Fibroblast of villous mesenchyme (primary cell): ENCODE measurements around the gene SLX4IP. TPM values are rescaled to one million over a fixed set of nuclear protein-coding genes. Genes with fewer than 3 reads are reported as not detected.

ENCODE experiments used
- DNase-seq: peaks from one replicate; pipeline ENCODE4 v3.0.0-alpha.2; 2010; ENCODE audit warnings: low read depth
- H3K4me3 ChIP-seq: 2 replicates; pipeline ENCODE4 v1.5.1; 2011; ENCODE audit warnings: low read depth, mild to moderate bottlenecking, low read length
- total RNA-seq: library from RNA; depleted of rRNA; stranded (reverse); fragments of >200 nt; gene quantifications from 2 replicates; pipeline ENCODE4 v1.2.3, GENCODE V29; 2012
- TF ChIP-seq, protein P1 (sequence below): IDR thresholded peaks from 2 replicates; pipeline ENCODE4 v1.5.1; 2012; ENCODE audit warnings: low read depth, mild to moderate bottlenecking, low read length; ENCODE audit not compliant: insufficient read depth

SLX4IP gene
- total RNA-seq, 1 donor, result 5.6 TPM

DNA sequence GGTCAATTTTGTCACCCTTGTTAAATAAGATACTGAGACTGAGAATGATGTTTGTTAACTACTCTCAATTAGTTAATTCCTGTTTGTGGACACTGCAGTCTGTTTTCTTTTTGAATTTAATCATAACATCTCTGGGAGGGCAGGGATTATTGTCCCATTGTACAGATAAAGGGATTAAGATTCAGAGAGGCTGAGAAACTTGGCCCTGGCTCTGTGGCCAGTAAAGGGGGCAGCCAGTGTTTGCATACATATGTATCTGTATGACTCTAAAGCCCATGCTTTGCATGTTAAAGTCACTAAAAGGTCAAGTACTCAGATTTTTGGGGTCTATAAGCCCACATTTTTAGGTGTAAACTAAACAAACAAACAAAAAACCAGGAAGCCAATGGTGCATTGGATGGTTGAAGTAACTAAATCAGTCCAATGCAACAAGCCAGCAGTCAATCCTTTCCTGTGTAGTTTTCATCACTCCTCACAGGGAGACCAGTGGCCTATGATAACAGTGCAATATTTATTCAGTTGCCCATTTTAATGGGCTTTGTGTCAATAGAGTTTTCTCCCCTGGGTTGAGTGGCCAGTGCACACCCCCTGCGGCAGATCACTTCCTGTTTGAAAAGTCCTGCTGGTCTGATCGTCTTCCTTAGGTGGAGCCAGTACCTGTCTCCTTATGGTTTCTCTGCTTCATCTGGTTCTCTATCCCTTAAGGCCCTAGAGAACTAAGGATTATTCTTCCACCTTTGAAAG is 106.7 kb downstream of the SLX4IP start:
- H3K4me3 ChIP-seq, result no peak overlapping the region
- no peak for DNase-seq
- TF ChIP-seq, protein P1, sequence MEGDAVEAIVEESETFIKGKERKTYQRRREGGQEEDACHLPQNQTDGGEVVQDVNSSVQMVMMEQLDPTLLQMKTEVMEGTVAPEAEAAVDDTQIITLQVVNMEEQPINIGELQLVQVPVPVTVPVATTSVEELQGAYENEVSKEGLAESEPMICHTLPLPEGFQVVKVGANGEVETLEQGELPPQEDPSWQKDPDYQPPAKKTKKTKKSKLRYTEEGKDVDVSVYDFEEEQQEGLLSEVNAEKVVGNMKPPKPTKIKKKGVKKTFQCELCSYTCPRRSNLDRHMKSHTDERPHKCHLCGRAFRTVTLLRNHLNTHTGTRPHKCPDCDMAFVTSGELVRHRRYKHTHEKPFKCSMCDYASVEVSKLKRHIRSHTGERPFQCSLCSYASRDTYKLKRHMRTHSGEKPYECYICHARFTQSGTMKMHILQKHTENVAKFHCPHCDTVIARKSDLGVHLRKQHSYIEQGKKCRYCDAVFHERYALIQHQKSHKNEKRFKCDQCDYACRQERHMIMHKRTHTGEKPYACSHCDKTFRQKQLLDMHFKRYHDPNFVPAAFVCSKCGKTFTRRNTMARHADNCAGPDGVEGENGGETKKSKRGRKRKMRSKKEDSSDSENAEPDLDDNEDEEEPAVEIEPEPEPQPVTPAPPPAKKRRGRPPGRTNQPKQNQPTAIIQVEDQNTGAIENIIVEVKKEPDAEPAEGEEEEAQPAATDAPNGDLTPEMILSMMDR, result no peak

DNA sequence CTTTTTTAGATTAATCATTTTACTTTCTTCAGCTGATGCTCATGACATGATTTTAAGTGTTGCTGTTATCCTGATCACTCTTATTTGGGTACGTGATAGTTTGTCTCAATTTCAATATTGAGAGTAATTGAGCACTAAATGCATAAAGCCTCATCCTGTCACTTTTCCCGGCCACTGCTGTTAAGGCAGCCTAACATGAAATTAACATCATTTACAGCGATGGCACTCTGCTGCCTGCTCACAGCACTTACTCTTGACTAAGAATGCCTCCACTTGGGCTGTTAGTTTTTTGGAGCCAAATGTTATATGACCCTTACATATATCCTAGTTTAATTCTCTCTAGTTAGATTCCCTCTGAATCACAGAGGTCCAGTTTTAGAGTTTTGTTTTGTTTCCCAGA is 107.3 kb downstream of the SLX4IP start:
- no peak for DNase-seq
- H3K4me3 ChIP-seq, result no peak overlapping the region
- TF ChIP-seq, protein P1, result no peak

DNA sequence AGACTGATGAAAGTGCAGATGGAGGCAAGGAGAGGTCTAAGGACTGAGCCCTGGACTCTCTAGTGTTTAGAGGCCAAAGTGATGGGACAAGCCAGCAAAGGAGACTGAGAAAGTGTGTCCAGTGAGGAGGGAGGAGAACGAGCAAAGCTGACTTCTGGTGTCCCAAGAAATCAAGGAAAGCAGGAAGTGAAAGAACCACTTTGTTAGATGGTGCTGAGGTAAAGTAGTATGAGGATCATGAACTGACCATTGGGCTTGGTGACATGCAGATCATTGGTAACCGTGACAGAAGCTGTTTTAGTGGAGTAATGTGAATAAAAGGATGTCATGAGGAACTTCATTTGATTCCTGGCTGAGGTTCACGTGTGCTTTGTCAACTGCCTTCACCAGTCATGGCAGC is 108.4 kb downstream of the SLX4IP start:
- H3K4me3 ChIP-seq, result no peak overlapping the region
- TF ChIP-seq, protein P1, result no peak
- DNase-seq, result no peak

DNA sequence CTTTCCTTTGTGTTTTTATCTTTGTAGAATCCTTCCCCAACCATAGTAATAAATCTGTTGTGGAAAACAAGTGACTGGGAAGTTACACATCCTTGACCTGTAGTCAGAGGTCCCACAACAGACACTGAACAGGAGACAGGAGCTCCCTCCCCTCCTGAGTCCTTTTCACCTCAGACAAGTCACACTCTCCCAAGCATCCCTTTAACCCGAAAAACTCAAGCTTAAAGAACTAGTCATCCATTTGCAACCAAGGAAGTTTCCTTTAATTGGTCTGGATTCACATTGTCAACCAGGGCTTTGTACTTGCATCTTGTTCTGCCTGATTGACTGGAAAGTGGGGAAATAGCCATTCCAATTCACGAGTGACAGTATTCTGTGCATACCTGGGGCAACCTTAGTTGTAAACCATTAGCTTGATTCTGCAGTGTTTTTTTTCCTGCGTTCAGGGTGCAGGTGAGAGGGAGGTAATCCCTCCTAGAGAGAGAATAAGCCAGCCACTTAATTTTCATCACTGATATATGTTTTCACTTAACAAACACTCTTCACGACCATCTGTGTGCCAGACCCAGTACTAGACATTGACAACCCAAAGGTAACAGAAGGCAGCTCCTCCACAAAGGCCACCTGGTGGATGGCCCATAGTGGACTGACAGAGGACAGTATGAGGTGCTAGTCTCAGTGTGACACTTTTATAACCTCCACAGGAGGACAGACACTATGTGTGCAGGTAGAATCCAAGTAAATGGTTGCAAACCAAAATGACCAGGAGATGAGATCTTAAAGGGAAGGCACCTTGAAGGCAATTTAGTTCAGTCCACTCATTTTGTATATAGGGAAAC is 112.4 kb downstream of the SLX4IP start:
- DNase-seq, result peak; percentile 84
- no peak overlapping the region for H3K4me3 ChIP-seq
- TF ChIP-seq, protein P1, result no peak

DNA sequence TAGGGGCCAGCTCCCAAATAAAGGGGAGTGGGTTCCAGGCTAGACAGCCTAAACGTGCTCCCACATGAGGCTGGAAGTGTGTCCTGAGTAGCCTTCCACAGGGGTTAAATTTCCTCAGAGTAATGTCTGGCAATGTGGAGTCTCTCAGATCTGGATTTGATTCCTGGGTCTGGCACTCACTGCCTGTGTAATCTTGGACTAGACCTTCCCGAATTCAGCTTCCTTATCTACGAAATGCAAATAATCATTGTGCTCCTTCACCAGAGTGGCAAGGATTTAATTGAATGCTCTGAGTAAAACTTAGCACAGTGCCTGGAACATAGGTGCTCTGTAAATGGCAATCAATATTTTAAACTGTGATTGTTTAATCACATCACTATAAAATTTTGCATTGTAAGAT is 114.4 kb downstream of the SLX4IP start:
- DNase-seq, result no peak
- H3K4me3 ChIP-seq, result no peak overlapping the region
- TF ChIP-seq, protein P1, result no peak

DNA sequence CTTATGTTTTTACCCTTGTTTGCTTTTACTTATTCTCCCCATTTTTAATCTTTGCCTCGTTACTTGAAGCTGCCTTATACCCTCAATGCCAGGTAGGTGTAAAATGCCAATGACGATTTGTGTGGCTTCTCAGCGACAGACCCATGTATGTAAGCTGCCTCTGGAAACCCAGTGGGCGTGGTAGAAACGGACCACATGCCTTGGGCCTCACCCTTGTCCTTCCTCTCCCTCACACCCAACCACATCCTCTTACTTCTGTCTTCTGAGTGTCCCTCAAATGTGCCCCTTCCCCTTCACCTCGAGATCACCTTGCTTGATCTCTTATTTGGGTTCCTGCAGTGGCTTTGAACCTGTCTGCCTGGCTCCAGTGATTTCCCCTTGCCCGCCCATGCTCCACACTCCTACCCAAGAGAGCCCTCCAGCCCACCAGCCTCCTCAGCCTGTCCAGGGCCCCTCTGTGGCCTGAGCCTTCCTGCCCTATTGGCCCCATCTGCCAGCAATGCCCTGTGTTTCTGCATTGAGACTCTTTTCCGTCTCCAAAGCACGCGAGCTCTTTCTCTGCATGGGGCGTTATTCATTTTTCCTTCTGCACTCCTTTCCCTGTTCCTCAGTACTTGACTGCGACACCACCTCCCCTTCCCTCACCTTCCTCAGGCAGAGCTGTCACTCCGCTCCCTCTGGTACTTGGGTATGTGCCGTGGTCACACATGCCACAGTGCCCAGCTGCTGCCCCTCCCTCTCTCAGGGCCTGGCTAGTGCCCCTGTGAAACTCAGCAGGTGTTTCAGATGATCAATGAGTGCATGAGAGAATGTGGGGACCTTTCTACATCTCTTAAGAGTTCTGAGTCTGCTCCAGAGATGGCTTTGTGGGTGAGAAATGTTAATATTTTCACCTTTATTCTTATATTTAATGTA is 115.4 kb downstream of the SLX4IP start:
- no peak for DNase-seq
- no peak overlapping the region for H3K4me3 ChIP-seq
- TF ChIP-seq, protein P1, result no peak
